ENCODE data around the gene SAMHD1. TPM values are rescaled to one million over a fixed set of nuclear protein-coding genes. Genes with fewer than 3 reads are reported as not detected.

Gene SAMHD1
- total and polyA plus RNA-seq, 2 of the 13 experiments (the other 11 are each of a cell fraction or from before 2014, with no cell fraction given) = 16.9 to 43.5 TPM

- TF ChIP-seq BCLAF1 (IDR thresholded peaks at IDR 0.05) = no peak
- no peak for TF ChIP-seq ZNF513 (CRISPR knock-in tag; conservative IDR thresholded peaks at IDR 0.05)
- peak; percentile 49; the same call in 1 of the 2 replicates for TF ChIP-seq NR2F6 (IDR thresholded peaks at IDR 0.05)
- peak; percentile 92 for TF ChIP-seq NR2F6 (CRISPR knock-in tag; IDR thresholded peaks at IDR 0.05)
- no peak for TF ChIP-seq KDM4B (CRISPR knock-in tag; IDR thresholded peaks at IDR 0.05)
- TF ChIP-seq HES4 (CRISPR knock-in tag; IDR thresholded peaks at IDR 0.05; ENCODE audit: borderline replicate concordance) = no peak
- TF ChIP-seq ZFP1 (CRISPR knock-in tag; IDR thresholded peaks at IDR 0.05) = peak; percentile 59; the same call in 1 of the 2 replicates
- no peak for TF ChIP-seq LRRFIP1 (CRISPR knock-in tag; conservative IDR thresholded peaks at IDR 0.05)
- no peak for TF ChIP-seq PAWR (CRISPR knock-in tag; IDR thresholded peaks at IDR 0.05; ENCODE audit: borderline replicate concordance)
- no peak for TF ChIP-seq KLF15 (CRISPR knock-in tag; IDR thresholded peaks at IDR 0.05; ENCODE audit: borderline replicate concordance)
- TF ChIP-seq ZNF138 (CRISPR knock-in tag; IDR thresholded peaks at IDR 0.05; ENCODE audit: low read depth) = no peak
- no peak for TF ChIP-seq ATRX (CRISPR knock-in tag; IDR thresholded peaks at IDR 0.05; ENCODE audit: borderline replicate concordance)
- no peak for TF ChIP-seq GABPA (IDR thresholded peaks at IDR 0.05; ENCODE audit: low read depth, low read length)
- TF ChIP-seq GABPA (CRISPR knock-in tag; IDR thresholded peaks at IDR 0.05; ENCODE audit: low read depth) = no peak
- no peak for TF ChIP-seq ZNF766 (CRISPR knock-in tag; IDR thresholded peaks at IDR 0.05; ENCODE audit: borderline replicate concordance)
- TF ChIP-seq JUNB (CRISPR knock-in tag; IDR thresholded peaks at IDR 0.05; ENCODE audit: borderline replicate concordance) = no peak
- no peak for TF ChIP-seq ZMAT5 (CRISPR knock-in tag; IDR thresholded peaks at IDR 0.05; ENCODE audit: borderline replicate concordance, low read depth)
- TF ChIP-seq SRY (CRISPR knock-in tag; IDR thresholded peaks at IDR 0.05) = no peak
- no peak for TF ChIP-seq ZNF430 (CRISPR knock-in tag; IDR thresholded peaks at IDR 0.05)
- peak; percentile 48; the same call in 1 of the 2 replicates for TF ChIP-seq ZNF224 (CRISPR knock-in tag; IDR thresholded peaks at IDR 0.05)
- TF ChIP-seq ZFAT (CRISPR knock-in tag; conservative IDR thresholded peaks at IDR 0.05) = no peak
- TF ChIP-seq MAFK (conservative IDR thresholded peaks at IDR 0.05 in 1 of 2, IDR thresholded peaks at IDR 0.05 in 1 of 2; ENCODE audit: low read length in 2 of 2) = no peak
- TF ChIP-seq ONECUT2 (CRISPR knock-in tag; IDR thresholded peaks at IDR 0.05) = no peak
- peak; percentile 29; the same call in 1 of the 2 replicates for TF ChIP-seq GMEB1 (CRISPR knock-in tag; IDR thresholded peaks at IDR 0.05; ENCODE audit: borderline replicate concordance)
These were observed 23.8 kb downstream of the SAMHD1 start (continued) for GRCh38 chr20:36927704-36928103.
